Activated CD8-positive, alpha-beta memory T cell treated with anti-CD3 and anti-CD28 coated beads, Interleukin-2, amount 50 U/mL, for 48 hours (primary cell): ENCODE data around the gene GTF3C2.

Experiments
- DNase-seq: peaks from one replicate; pipeline ENCODE4 v3.0.0-alpha.2; 2020

The GTF3C2 gene

GRCh38 chr2:27356382-27357181 lies at the start of gene GTF3C2:
Gene GTF3C2, minus strand, starts transcription at chr2:27356764. Its CDS starts 13,210 bp downstream, at chr2:27343554.
- DNase-seq = peak; percentile 93

- no peak for DNase-seq
Measured at GRCh38 chr2:27400348-27401135, 44.0 kb upstream of the GTF3C2 start.

GRCh38 chr2:27398962-27399361 lies 42.4 kb upstream of the GTF3C2 start:
- DNase-seq = no peak

- DNase-seq = no peak
Measured at GRCh38 chr2:27393225-27393624, 36.7 kb upstream of the GTF3C2 start.

- DNase-seq = no peak
Measured at GRCh38 chr2:27390822-27391679, 34.5 kb upstream of the GTF3C2 start.

- DNase-seq = no peak
Measured at GRCh38 chr2:27381577-27382181, 25.1 kb upstream of the GTF3C2 start.

- DNase-seq = peak; percentile 95
Measured at GRCh38 chr2:27380626-27381545, 24.3 kb upstream of the GTF3C2 start, which contains the start of gene ZNF513. Gene ZNF513, minus strand, starts transcription at chr2:27380734. Its CDS starts 208 bp downstream, at chr2:27380526.

- DNase-seq = no peak
Measured at GRCh38 chr2:27379836-27380625, 23.5 kb upstream of the GTF3C2 start.

GRCh38 chr2:27379383-27379835 lies 22.8 kb upstream of the GTF3C2 start:
- no peak for DNase-seq

GRCh38 chr2:27378809-27379290 lies 22.3 kb upstream of the GTF3C2 start:
- DNase-seq = no peak

- DNase-seq = no peak
Measured at GRCh38 chr2:27378096-27378808, 21.7 kb upstream of the GTF3C2 start.

- no peak for DNase-seq
Measured at GRCh38 chr2:27377618-27378095, 21.1 kb upstream of the GTF3C2 start.

- DNase-seq = no peak
Measured at GRCh38 chr2:27376866-27377617, 20.5 kb upstream of the GTF3C2 start.

GRCh38 chr2:27376151-27376865 lies 19.7 kb upstream of the GTF3C2 start:
- no peak for DNase-seq

- DNase-seq = no peak
Measured at GRCh38 chr2:27375513-27376099, 19.0 kb upstream of the GTF3C2 start.

- no peak for DNase-seq
Measured at GRCh38 chr2:27373567-27373966, 17.0 kb upstream of the GTF3C2 start.

- DNase-seq = no peak
Measured at GRCh38 chr2:27372937-27373336, 16.4 kb upstream of the GTF3C2 start.
